ENCODE data around the gene MGST3.

DNA sequence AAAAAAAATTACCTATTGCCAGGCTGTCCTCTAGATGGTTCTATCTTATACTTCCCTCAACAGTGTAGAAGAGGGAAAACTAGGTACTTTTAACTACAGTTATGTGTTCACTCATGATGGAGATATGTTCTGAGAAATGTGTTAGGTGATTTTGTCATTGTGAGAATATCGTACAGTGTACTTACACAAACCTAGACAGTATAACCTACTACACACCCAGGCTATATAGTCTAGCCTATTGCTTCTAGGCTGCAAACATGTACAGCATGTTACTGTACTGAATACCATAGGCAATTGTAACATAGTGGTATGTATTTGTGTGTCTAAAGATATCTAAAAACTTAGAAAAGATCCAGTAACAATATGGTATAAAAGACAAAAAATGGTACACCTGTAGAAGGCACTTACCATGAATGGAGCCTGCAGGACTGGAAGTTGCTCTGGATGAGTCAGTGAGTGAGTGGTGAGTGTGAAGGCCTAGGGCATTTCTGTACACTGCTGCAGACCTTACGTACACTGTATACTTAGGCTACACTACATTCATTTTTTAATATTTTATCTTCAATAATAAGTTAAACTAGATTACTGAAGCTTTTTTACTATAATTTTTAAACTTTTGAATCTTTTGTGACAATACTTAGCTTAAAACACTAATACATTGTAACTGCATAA, 13.2 kb downstream of the MGST3 start:
- TF ChIP-seq, protein P1, sequence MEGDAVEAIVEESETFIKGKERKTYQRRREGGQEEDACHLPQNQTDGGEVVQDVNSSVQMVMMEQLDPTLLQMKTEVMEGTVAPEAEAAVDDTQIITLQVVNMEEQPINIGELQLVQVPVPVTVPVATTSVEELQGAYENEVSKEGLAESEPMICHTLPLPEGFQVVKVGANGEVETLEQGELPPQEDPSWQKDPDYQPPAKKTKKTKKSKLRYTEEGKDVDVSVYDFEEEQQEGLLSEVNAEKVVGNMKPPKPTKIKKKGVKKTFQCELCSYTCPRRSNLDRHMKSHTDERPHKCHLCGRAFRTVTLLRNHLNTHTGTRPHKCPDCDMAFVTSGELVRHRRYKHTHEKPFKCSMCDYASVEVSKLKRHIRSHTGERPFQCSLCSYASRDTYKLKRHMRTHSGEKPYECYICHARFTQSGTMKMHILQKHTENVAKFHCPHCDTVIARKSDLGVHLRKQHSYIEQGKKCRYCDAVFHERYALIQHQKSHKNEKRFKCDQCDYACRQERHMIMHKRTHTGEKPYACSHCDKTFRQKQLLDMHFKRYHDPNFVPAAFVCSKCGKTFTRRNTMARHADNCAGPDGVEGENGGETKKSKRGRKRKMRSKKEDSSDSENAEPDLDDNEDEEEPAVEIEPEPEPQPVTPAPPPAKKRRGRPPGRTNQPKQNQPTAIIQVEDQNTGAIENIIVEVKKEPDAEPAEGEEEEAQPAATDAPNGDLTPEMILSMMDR (IDR thresholded peaks at IDR 0.05), result no peak
- no peak for TF ChIP-seq POLR2A (IDR thresholded peaks at IDR 0.05)

Data from uterus (tissue), 2 donors.